Loucy (cell line): ENCODE measurements around the gene LILRB5.
"Not testable (repeated sequence)": the region's sequence is repeated elsewhere in the genome, so short reads cannot be mapped to it uniquely, and the experiment has no call there.

Experiments used
- EZH2phosphoT487 ChIP-seq: fragments of 200-600 bp; IDR thresholded peaks from 2 replicates; pipeline ENCODE4 v1.6.1; 2018; ENCODE audit warnings: antibody characterized with exemption, mild to moderate bottlenecking, moderate library complexity, borderline replicate concordance
- TF ChIP-seq, protein P1 (sequence below): fragments of 200-600 bp; sonication (generic); conservative IDR thresholded peaks from 2 replicates; pipeline ENCODE4 v1.5.1; 2014; ENCODE audit warnings: mild to moderate bottlenecking, antibody characterized with exemption, low read length

DNA sequence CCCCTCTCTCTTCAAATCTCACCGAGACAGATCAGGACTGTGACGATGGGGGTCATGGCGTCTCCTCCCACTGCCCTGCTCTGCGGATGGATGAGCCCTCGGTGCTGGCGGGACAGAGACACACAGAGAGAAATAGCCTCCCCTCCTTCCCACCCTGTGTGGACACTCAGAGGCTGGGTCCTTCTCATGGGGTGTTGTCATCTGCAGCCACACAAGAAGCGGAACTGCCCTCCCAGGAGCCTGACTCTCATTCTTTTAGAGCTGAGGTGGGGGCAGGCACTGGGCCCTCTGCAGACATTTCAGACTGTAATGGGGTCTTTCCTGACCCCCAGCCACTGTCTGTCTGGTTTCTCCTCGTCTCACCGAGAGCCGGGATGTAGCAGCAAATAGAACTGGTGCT, 23.4 kb upstream of the LILRB5 start:
- TF ChIP-seq, protein P1, sequence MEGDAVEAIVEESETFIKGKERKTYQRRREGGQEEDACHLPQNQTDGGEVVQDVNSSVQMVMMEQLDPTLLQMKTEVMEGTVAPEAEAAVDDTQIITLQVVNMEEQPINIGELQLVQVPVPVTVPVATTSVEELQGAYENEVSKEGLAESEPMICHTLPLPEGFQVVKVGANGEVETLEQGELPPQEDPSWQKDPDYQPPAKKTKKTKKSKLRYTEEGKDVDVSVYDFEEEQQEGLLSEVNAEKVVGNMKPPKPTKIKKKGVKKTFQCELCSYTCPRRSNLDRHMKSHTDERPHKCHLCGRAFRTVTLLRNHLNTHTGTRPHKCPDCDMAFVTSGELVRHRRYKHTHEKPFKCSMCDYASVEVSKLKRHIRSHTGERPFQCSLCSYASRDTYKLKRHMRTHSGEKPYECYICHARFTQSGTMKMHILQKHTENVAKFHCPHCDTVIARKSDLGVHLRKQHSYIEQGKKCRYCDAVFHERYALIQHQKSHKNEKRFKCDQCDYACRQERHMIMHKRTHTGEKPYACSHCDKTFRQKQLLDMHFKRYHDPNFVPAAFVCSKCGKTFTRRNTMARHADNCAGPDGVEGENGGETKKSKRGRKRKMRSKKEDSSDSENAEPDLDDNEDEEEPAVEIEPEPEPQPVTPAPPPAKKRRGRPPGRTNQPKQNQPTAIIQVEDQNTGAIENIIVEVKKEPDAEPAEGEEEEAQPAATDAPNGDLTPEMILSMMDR, result not testable (repeated sequence)
- not testable (repeated sequence) for TF ChIP-seq EZH2phosphoT487
